Neural progenitor cell (in vitro differentiated cells): ENCODE results near the gene ZNF423.

Source experiments
- EZH2 ChIP-seq: fragments of 200-600 bp; sonication (generic); IDR thresholded peaks from 2 replicates; pipeline ENCODE4 v1.6.1; 2017; ENCODE audit warnings: antibody characterized with exemption, mild to moderate bottlenecking, moderate library complexity
- EZH2phosphoT487 ChIP-seq: fragments of 200-600 bp; sonication (generic); IDR thresholded peaks from 2 replicates; pipeline ENCODE4 v1.6.1; 2017; ENCODE audit warnings: antibody characterized with exemption
- TF ChIP-seq, protein P1 (sequence below): fragments of 200-600 bp; sonication (generic); IDR thresholded peaks from 2 replicates; pipeline ENCODE4 v1.5.1; 2017; ENCODE audit warnings: antibody characterized with exemption, mild to moderate bottlenecking

DNA sequence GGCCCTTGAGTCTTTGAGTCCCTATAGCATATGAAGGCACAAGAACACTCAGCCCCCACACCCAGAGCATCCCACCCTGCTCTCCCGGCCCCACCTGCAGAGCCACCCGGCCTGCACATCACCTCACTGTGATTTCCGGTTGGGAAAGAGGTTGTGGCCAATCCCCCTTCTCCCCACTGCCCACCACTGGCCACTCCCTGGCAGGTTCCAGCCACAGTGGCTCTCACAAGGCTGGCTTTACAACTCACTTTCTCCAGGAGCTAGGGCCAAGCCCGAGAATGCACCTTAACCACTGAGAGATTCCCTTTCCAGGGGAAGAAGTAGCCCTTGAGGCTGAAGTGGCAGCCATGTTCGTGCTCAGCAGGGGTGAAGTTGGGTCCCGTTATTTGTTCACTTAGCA is 358.4 kb downstream of the ZNF423 start:
- TF ChIP-seq, protein P1, sequence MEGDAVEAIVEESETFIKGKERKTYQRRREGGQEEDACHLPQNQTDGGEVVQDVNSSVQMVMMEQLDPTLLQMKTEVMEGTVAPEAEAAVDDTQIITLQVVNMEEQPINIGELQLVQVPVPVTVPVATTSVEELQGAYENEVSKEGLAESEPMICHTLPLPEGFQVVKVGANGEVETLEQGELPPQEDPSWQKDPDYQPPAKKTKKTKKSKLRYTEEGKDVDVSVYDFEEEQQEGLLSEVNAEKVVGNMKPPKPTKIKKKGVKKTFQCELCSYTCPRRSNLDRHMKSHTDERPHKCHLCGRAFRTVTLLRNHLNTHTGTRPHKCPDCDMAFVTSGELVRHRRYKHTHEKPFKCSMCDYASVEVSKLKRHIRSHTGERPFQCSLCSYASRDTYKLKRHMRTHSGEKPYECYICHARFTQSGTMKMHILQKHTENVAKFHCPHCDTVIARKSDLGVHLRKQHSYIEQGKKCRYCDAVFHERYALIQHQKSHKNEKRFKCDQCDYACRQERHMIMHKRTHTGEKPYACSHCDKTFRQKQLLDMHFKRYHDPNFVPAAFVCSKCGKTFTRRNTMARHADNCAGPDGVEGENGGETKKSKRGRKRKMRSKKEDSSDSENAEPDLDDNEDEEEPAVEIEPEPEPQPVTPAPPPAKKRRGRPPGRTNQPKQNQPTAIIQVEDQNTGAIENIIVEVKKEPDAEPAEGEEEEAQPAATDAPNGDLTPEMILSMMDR, result no peak
- TF ChIP-seq EZH2, result no peak
- TF ChIP-seq EZH2phosphoT487, result no peak
